ENCODE results near the gene ANXA1.

The ANXA1 gene

DNA sequence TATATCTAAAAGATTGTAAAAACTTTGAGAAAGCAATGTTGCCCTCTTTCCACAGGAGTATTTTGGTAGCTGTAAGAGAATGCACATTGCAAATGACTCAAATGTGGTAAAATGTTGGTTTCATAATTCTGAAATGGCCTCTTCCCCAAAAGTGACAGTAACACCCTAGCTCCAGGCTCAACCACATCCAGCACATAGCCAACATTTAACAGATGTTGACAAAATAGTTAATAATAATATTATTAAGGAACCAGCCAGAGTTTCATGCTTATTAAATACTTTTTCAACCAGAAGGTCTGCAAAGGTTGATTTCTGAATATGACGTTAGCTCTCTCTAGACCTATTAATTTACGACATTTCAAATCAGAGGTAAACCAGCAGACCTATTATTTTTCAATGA lies 1.3 kb downstream of the ANXA1 start:
- H3K4me3 ChIP-seq (ENCODE audit: low read depth, low read length): peak overlapping the region; percentile 72
- TF ChIP-seq, protein P1, sequence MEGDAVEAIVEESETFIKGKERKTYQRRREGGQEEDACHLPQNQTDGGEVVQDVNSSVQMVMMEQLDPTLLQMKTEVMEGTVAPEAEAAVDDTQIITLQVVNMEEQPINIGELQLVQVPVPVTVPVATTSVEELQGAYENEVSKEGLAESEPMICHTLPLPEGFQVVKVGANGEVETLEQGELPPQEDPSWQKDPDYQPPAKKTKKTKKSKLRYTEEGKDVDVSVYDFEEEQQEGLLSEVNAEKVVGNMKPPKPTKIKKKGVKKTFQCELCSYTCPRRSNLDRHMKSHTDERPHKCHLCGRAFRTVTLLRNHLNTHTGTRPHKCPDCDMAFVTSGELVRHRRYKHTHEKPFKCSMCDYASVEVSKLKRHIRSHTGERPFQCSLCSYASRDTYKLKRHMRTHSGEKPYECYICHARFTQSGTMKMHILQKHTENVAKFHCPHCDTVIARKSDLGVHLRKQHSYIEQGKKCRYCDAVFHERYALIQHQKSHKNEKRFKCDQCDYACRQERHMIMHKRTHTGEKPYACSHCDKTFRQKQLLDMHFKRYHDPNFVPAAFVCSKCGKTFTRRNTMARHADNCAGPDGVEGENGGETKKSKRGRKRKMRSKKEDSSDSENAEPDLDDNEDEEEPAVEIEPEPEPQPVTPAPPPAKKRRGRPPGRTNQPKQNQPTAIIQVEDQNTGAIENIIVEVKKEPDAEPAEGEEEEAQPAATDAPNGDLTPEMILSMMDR (IDR thresholded peaks at IDR 0.05; ENCODE audit: low read depth, low read length): no peak

DNA sequence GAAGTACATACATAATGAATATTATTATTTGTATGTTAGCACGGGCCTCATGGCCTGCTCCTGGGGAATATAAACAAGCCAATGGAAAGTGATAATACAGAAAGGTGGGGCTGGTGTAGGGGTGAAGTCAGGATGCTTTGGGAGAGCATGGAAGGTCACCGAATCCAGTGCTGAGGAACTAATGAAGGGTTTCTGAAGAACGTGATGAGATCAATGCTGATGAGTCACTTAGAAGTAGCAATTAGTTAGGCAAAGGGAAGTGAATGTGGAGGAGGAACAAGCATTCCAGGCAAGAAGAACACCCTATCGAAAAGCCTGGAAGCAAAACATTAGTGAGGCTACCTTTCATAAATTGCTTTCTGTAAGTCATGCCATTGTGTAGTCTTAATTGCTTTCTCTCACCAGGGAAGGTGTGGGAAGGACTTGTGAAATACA lies 2.1 kb downstream of the ANXA1 start:
- H3K4me3 ChIP-seq (ENCODE audit: low read depth, low read length): peak overlapping the region; percentile 72
- TF ChIP-seq, protein P1 (IDR thresholded peaks at IDR 0.05; ENCODE audit: low read depth, low read length): no peak

DNA sequence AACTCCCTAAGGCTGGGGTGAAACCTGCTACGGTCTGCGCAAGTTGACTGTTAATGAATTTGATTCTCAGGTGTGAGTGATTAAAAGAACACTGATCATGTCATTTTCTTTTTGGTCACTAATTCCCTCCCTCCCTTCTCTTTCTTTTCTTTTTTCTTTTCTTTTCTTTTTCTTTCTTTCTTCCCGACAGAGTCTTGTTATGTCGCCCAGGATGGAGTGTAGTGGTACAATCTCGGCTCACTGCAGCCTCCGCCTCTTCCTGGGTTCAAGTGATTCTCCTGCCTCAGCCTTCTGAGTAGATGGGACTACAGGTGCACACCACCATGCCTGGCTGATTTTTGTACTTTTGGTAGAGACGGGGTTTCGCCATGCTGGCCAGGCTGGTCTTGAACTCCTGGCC lies 2.6 kb downstream of the ANXA1 start:
- H3K4me3 ChIP-seq (ENCODE audit: low read depth, low read length): peak overlapping the region; percentile 72
- TF ChIP-seq, protein P1 (IDR thresholded peaks at IDR 0.05; ENCODE audit: low read depth, low read length): no peak

DNA sequence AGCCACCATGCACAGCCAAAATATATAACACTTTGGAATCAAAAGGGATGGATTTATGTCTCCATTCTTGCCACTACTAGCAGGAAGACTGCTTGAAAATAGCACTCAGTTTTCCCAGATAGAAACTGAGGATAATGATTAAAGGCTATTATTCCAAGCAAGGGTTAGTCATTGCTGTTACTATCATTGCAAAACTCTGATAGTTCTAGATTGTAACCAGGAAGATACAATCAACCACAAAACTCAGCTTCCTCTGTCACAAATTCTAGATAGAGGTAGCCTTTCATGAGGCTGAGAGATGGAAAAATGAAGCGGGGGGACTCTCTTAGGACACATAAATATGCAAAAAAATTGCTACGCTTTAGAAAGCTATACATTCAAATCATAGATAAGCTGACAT lies 3.1 kb downstream of the ANXA1 start:
- TF ChIP-seq, protein P1 (IDR thresholded peaks at IDR 0.05; ENCODE audit: low read depth, low read length): no peak
- H3K4me3 ChIP-seq (ENCODE audit: low read depth, low read length): peak overlapping the region; percentile 72

DNA sequence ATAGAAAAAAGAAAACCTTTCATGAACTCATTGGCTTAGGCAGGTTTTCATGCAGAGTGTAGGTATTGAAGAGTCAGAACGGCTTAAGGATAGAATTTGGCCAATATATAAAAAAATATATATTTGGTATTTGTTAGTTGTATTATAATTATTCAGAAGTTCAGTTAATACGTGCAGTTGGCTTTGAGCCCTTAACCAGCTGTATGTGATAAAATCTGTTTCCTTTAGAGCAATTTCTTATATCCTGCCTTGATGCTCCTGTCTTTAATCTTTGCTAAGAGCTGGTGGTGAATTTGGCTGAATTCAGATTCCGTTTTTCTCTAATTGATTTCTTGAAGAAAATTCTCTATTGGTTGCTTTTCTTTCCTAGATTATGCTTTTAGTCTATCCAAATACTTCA lies 3.7 kb downstream of the ANXA1 start:
- peak overlapping the region; percentile 20 for H3K4me3 ChIP-seq (ENCODE audit: low read depth, low read length)
- TF ChIP-seq, protein P1 (IDR thresholded peaks at IDR 0.05; ENCODE audit: low read depth, low read length): no peak

DNA sequence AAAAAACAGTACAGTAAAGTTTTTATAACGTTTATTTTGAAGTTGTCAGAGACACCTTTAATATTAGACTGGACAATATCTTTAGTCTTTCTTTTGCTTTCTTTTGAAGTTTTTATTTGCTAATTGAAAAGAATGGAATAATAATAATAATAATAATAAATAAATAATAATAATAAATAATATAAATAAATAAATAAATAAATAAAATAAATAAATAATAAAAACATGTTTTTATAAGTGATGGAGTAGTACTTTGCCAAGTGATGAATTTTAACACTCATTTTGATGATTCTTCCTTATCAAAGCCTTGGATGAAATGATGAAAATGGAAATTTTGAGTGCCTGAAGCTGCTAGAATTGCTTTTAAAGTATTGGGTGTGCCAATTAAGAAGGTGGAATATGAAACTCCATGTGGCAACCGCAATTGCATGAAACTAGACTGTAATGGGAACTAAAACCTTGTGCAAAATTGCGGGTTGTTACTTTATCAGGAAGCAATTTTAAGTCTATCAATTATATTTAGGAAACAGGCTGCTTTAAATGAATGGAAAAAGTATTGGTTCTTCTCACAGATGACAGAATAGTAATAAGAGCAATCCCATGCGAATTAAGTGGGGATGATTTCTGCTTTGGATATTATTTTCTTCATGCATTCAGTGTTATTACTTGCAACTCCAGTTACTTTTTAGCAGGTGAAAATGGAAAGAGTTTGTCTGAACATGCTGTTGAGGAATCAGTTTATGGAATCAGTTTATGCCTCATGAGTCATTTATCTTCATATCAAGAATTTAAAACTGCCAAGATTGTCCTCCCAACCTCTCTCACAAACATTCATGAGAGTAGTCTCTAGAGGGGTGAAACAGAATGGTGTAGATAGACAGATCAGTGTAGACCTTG lies 4.6 kb downstream of the ANXA1 start:
- TF ChIP-seq, protein P1 (IDR thresholded peaks at IDR 0.05; ENCODE audit: low read depth, low read length): no peak
- H3K4me3 ChIP-seq (ENCODE audit: low read depth, low read length): no peak overlapping the region

DNA sequence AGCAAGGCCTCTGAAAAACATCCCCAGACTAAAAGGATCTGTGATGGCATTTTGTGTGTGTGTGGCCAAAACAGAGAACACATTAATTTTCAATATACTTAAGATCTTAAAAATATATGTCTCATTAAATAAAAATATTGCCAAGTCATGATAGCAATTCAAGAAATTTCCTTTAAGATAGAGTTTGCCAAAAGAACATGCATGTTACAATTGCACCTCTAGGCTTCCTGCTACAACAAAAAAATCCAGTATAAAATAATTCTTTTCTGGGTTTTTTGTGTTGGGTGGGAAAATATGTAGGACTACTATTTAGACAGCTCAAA lies 5.2 kb downstream of the ANXA1 start:
- no peak overlapping the region for H3K4me3 ChIP-seq (ENCODE audit: low read depth, low read length)
- TF ChIP-seq, protein P1 (IDR thresholded peaks at IDR 0.05; ENCODE audit: low read depth, low read length): no peak

Measured in WI38 (cell line).